ENCODE measurements around the gene DEGS1.

The DEGS1 gene

DNA sequence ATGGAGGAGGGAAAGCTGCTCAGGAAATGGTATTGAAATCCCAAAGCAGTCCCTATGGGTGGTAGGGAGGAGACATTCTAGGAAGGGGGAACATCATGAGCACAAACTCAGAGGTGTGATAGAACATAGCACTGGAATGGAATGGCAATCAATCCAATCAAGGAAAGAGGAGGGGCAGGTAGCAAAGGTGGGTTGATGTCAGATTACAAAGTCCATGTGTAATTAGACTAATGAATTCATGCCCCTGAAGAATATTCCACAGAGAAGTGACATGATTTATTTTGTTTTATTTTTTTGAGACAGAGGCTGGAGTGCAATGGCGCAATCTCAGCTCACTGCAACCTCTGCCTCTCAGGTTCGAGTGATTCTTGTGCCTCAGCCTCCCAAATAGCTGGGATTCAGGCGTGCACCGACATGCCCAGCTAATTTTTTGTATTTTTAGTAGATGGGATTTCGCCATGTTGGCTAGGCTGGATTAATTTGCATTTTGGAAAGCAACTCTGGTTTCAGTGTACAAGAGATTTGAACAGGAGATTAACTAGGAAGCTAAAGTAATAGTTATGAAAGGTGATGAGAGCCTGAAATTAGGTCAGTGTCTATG is 36.1 kb downstream of the DEGS1 start:
- Histone ChIP-seq H3K36me3 (ENCODE audit: control insufficient read depth, low read length) (no peaks in the 10 kb centered on the region), H3K4me3 (ENCODE audit: low read length) (no peak overlapping the region), H3K79me2 (ENCODE audit: control insufficient read depth, low read length) (no peaks in the 10 kb centered on the region), H3K4me1 (ENCODE audit: control insufficient read depth, low read length) (peaks cover 22% of the 10 kb centered on the region), H3K9me3 (ENCODE audit: control insufficient read depth, insufficient read depth, low read length) (no peaks in the 10 kb centered on the region), H3K27me3 (ENCODE audit: control insufficient read depth, low read length) (no peaks in the 10 kb centered on the region), H3K27ac (ENCODE audit: low read depth, low read length) (no peak overlapping the region), H3K9me2 (replicated peaks; ENCODE audit: control insufficient read depth, low read length) (no peaks in the 10 kb centered on the region), H3F3A (ENCODE audit: control insufficient read depth, insufficient read depth) (no peaks in the 10 kb centered on the region), H4K20me1 (ENCODE audit: control insufficient read depth, insufficient read depth, low read depth, low read length) (no peaks in the 10 kb centered on the region), H3K4me2 (ENCODE audit: low read length) (no peak overlapping the region)
- no peak for TF ChIP-seq EZH2phosphoT487 (IDR thresholded peaks at IDR 0.05; ENCODE audit: borderline replicate concordance, low read length)
- no peak for TF ChIP-seq CTCF (IDR thresholded peaks at IDR 0.05; ENCODE audit: low read depth, low read length, poor library complexity, severe bottlenecking)

- Histone ChIP-seq H3K79me2 (ENCODE audit: control insufficient read depth, low read length) (no peaks in the 10 kb centered on the region), H3F3A (ENCODE audit: control insufficient read depth, insufficient read depth) (no peaks in the 10 kb centered on the region), H3K4me2 (ENCODE audit: low read length) (no peak overlapping the region), H3K9me2 (replicated peaks; ENCODE audit: control insufficient read depth, low read length) (no peaks in the 10 kb centered on the region), H3K4me3 (ENCODE audit: low read length) (no peak overlapping the region), H3K36me3 (ENCODE audit: control insufficient read depth, low read length) (no peaks in the 10 kb centered on the region), H4K20me1 (ENCODE audit: control insufficient read depth, insufficient read depth, low read depth, low read length) (no peaks in the 10 kb centered on the region), H3K4me1 (ENCODE audit: control insufficient read depth, low read length) (peaks cover 17% of the 10 kb centered on the region), H3K27ac (ENCODE audit: low read depth, low read length) (no peak overlapping the region), H3K9me3 (ENCODE audit: control insufficient read depth, insufficient read depth, low read length) (no peaks in the 10 kb centered on the region), H3K27me3 (ENCODE audit: control insufficient read depth, low read length) (no peaks in the 10 kb centered on the region)
- TF ChIP-seq CTCF (IDR thresholded peaks at IDR 0.05; ENCODE audit: low read depth, low read length, poor library complexity, severe bottlenecking) = no peak
- no peak for TF ChIP-seq EZH2phosphoT487 (IDR thresholded peaks at IDR 0.05; ENCODE audit: borderline replicate concordance, low read length)
Observed at GRCh38 chr1:224219612-224220059, 36.6 kb downstream of the DEGS1 start.

DNA sequence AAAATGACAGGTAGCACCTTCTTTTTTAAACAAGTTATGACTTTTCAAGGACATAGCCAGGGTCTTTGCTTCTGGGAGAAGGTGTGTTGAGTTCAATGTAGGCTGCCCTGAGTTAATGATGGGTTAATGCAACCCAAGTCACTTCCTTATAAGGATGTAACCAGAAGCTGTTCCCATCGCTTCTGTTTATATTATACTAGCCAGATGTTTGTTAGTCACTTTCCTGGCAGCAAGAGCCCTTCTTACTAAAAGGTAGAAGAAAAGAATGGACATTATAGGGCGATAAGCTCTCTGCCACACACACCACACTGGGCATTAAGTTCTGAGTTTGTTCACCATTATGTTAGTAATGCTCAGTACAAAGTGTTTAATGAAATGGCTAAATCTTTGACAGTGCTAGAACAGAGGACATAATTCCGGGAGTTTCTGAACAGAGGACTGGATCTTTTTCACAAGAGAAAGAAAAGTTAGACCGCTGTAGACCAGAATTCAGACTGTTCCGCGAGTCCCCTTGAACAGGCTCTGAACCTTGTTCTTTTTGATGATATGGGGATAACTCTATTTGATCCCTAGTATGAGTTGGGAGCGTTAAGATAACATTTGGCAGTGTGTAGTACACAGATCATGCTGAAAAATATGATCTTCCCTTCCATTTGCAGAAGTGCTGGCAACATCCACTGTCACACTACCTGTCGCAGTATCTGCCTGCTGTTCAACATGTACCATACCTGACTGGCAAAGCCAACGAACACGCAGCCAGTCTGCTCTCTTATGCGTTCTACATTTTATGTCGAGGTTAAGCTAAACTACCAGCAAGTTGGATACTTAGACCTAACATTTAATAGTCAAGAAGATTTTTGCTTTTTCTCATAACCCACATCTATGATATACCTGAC is 41.0 kb downstream of the DEGS1 start:
- no peaks in the 10 kb centered on the region for H4K20me1 ChIP-seq (ENCODE audit: control insufficient read depth, insufficient read depth, low read depth, low read length)
- peaks cover 16% of the 10 kb centered on the region; the same call in 1 of the 2 replicates for H3K36me3 ChIP-seq (ENCODE audit: control insufficient read depth, low read length)
- H3K79me2 ChIP-seq (ENCODE audit: control insufficient read depth, low read length) = no peaks in the 10 kb centered on the region
- H3K4me1 ChIP-seq (ENCODE audit: control insufficient read depth, low read length) = no peaks in the 10 kb centered on the region
- H3K9me3 ChIP-seq (ENCODE audit: control insufficient read depth, insufficient read depth, low read length) = no peaks in the 10 kb centered on the region
- no peaks in the 10 kb centered on the region for H3K9me2 ChIP-seq (replicated peaks; ENCODE audit: control insufficient read depth, low read length)
- H3K27me3 ChIP-seq (ENCODE audit: control insufficient read depth, low read length) = no peaks in the 10 kb centered on the region
- H3K4me2 ChIP-seq (ENCODE audit: low read length) = no peak overlapping the region
- TF ChIP-seq EZH2phosphoT487 (IDR thresholded peaks at IDR 0.05; ENCODE audit: borderline replicate concordance, low read length) = no peak
- TF ChIP-seq CTCF (IDR thresholded peaks at IDR 0.05; ENCODE audit: low read depth, low read length, poor library complexity, severe bottlenecking) = no peak
- 0 out of 2 replicates have a peak, but pooled peaks cover 2% of the 10 kb centered on the region for H3F3A ChIP-seq (ENCODE audit: control insufficient read depth, insufficient read depth)
- no peak overlapping the region for H3K27ac ChIP-seq (ENCODE audit: low read depth, low read length)
- H3K4me3 ChIP-seq (ENCODE audit: low read length) = no peak overlapping the region
